ENCODE measurements around the gene RNF212. TPM values are rescaled to one million over a fixed set of nuclear protein-coding genes. Genes with fewer than 3 reads are reported as not detected.
"Not testable (repeated sequence)": the region's sequence is repeated elsewhere in the genome, so short reads cannot be mapped to it uniquely, and the experiment has no call there.

The RNF212 gene
- total RNA-seq, 1 donor from 2014 or later: under 0.01 TPM

GRCh38 chr4:1126506-1126905 lies 13.1 kb upstream of the RNF212 start:
- no peaks in the 10 kb centered on the region for H3K36me3 ChIP-seq (ENCODE audit: control insufficient read depth, insufficient read depth, low read length)
- H3K27me3 ChIP-seq (ENCODE audit: control insufficient read depth, insufficient read depth, low read length): peaks cover 1% of the 10 kb centered on the region
- TF ChIP-seq, protein P1, sequence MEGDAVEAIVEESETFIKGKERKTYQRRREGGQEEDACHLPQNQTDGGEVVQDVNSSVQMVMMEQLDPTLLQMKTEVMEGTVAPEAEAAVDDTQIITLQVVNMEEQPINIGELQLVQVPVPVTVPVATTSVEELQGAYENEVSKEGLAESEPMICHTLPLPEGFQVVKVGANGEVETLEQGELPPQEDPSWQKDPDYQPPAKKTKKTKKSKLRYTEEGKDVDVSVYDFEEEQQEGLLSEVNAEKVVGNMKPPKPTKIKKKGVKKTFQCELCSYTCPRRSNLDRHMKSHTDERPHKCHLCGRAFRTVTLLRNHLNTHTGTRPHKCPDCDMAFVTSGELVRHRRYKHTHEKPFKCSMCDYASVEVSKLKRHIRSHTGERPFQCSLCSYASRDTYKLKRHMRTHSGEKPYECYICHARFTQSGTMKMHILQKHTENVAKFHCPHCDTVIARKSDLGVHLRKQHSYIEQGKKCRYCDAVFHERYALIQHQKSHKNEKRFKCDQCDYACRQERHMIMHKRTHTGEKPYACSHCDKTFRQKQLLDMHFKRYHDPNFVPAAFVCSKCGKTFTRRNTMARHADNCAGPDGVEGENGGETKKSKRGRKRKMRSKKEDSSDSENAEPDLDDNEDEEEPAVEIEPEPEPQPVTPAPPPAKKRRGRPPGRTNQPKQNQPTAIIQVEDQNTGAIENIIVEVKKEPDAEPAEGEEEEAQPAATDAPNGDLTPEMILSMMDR (IDR thresholded peaks at IDR 0.05; ENCODE audit: insufficient read depth, low read length, severe bottlenecking): no peak
- DNase-seq (ENCODE audit: low read depth) (no peak), FAIRE-seq (no peak)
- no peak overlapping the region for H3K4me3 ChIP-seq (ENCODE audit: low read depth, low read length)

DNA sequence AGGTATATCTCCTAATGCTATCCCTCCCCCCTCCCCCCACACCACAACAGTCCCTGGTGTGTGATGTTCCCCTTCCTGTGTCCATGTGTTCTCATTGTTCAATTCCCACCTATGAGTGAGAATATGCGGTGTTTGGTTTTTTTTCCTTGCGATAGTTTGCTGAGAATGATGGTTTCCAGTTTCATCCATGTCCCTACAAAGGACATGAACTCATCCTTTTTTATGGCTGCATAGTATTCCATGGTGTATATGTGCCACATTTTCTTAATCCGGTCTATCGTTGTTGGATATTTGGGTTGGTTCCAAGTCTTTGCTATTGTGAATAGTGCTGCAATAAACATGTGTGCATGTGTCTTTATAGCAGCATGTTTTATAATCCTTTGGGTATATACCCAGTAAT lies 12.1 kb upstream of the RNF212 start:
- DNase-seq (ENCODE audit: low read depth); H3K27me3 ChIP-seq (ENCODE audit: control insufficient read depth, insufficient read depth, low read length); H3K36me3 ChIP-seq (ENCODE audit: control insufficient read depth, insufficient read depth, low read length); H3K4me3 ChIP-seq (ENCODE audit: low read depth, low read length); FAIRE-seq: not testable (repeated sequence)

GRCh38 chr4:1124818-1125217 lies 11.5 kb upstream of the RNF212 start:
- Histone ChIP-seq H3K36me3 (ENCODE audit: control insufficient read depth, insufficient read depth, low read length) (no peaks in the 10 kb centered on the region), H3K27me3 (ENCODE audit: control insufficient read depth, insufficient read depth, low read length) (peaks cover 1% of the 10 kb centered on the region), H3K4me3 (ENCODE audit: low read depth, low read length) (no peak overlapping the region)
- DNase-seq (ENCODE audit: low read depth) (no peak), FAIRE-seq (no peak)
- TF ChIP-seq, protein P1 (IDR thresholded peaks at IDR 0.05; ENCODE audit: insufficient read depth, low read length, severe bottlenecking): no peak

DNA sequence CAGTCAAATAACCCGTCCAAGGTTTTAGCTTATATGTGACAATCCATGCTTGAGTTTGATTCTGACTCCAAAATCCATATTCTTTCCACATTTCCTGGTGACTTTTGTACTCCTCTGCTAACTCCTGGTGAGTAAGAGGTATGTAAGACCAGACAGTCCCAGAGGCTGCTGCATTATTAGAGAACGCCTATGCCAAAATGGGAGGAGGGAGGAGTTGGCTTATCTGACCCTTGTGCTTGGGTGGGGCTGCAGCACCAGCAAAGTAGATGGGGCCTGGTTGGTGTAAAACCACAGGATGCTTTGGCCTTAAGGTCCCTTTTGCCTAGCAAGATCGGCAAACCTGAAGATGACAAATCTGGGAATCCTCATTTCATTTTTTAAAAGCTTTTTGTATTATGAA lies 9.1 kb upstream of the RNF212 start:
- no peaks in the 10 kb centered on the region for H3K36me3 ChIP-seq (ENCODE audit: control insufficient read depth, insufficient read depth, low read length)
- no peak for FAIRE-seq
- H3K27me3 ChIP-seq (ENCODE audit: control insufficient read depth, insufficient read depth, low read length): peaks cover 1% of the 10 kb centered on the region
- no peak for DNase-seq (ENCODE audit: low read depth)
- no peak overlapping the region for H3K4me3 ChIP-seq (ENCODE audit: low read depth, low read length)
- TF ChIP-seq, protein P1 (IDR thresholded peaks at IDR 0.05; ENCODE audit: insufficient read depth, low read length, severe bottlenecking): no peak

- FAIRE-seq (no peak), DNase-seq (ENCODE audit: low read depth) (no peak)
- H3K27me3 ChIP-seq (ENCODE audit: control insufficient read depth, insufficient read depth, low read length): peaks cover 2% of the 10 kb centered on the region
- TF ChIP-seq, protein P1 (IDR thresholded peaks at IDR 0.05; ENCODE audit: insufficient read depth, low read length, severe bottlenecking): no peak
- no peak overlapping the region for H3K4me3 ChIP-seq (ENCODE audit: low read depth, low read length)
- H3K36me3 ChIP-seq (ENCODE audit: control insufficient read depth, insufficient read depth, low read length): no peaks in the 10 kb centered on the region
These were observed 3.5 kb upstream of the RNF212 start for GRCh38 chr4:1116838-1117237.

GRCh38 chr4:1115528-1116293 lies 2.3 kb upstream of the RNF212 start:
- Histone ChIP-seq H3K4me3 (ENCODE audit: low read depth, low read length) (no peak overlapping the region), H3K36me3 (ENCODE audit: control insufficient read depth, insufficient read depth, low read length) (no peaks in the 10 kb centered on the region), H3K27me3 (ENCODE audit: control insufficient read depth, insufficient read depth, low read length) (peaks cover 2% of the 10 kb centered on the region)
- peak; percentile 32 for FAIRE-seq
- peak; percentile 65 for DNase-seq (ENCODE audit: low read depth)
- TF ChIP-seq, protein P1 (IDR thresholded peaks at IDR 0.05; ENCODE audit: insufficient read depth, low read length, severe bottlenecking): no peak

Measured in bronchial epithelial cell (primary cell).